ENCODE data around the gene ZCCHC13.
"Not testable (repeated sequence)": the region's sequence is repeated elsewhere in the genome, so short reads cannot be mapped to it uniquely, and the experiment has no call there.

DNA sequence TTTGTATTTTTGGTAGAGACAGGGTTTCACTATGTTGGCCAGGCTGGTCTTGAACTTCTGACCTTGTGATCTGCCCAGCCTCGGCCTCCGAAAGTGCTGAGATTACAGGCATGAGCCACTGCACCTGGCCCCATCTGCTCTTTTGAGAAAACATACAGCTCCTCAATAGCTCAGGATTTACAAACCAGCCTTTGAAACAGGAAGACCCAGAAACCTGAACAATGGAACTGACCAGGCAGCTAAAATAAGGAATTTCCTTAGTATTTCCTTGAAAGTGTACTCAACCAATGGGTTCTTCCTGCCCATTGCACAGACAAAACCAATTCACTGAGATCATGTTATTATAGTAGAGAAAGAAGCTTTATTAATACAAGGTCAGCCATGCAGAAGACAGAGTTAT, 15.3 kb downstream of the ZCCHC13 start:
- TF ChIP-seq, protein P1, sequence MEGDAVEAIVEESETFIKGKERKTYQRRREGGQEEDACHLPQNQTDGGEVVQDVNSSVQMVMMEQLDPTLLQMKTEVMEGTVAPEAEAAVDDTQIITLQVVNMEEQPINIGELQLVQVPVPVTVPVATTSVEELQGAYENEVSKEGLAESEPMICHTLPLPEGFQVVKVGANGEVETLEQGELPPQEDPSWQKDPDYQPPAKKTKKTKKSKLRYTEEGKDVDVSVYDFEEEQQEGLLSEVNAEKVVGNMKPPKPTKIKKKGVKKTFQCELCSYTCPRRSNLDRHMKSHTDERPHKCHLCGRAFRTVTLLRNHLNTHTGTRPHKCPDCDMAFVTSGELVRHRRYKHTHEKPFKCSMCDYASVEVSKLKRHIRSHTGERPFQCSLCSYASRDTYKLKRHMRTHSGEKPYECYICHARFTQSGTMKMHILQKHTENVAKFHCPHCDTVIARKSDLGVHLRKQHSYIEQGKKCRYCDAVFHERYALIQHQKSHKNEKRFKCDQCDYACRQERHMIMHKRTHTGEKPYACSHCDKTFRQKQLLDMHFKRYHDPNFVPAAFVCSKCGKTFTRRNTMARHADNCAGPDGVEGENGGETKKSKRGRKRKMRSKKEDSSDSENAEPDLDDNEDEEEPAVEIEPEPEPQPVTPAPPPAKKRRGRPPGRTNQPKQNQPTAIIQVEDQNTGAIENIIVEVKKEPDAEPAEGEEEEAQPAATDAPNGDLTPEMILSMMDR (IDR thresholded peaks at IDR 0.05), result not testable (repeated sequence)
- not testable (repeated sequence) for TF ChIP-seq POLR2A (IDR thresholded peaks at IDR 0.05)

Measured in breast epithelium (tissue), 3 donors.